H7 (cell line): Measurements from ENCODE around the gene ZC3H11A. TPM values are rescaled to one million over a fixed set of nuclear protein-coding genes. Genes with fewer than 3 reads are reported as not detected.
"Not testable (repeated sequence)": the region's sequence is repeated elsewhere in the genome, so short reads cannot be mapped to it uniquely, and the experiment has no call there.

Experiments
- DNase-seq: peaks from one replicate; pipeline ENCODE4 v3.0.0; 2012
- H3K27me3 ChIP-seq: 2 replicates; pipeline ENCODE4 v1.6.0; 2011; ENCODE audit warnings: mild to moderate bottlenecking, low read length; ENCODE audit not compliant: control insufficient read depth, insufficient read depth
- H3K36me3 ChIP-seq: replicated peaks from 2 replicates; pipeline ENCODE4 v1.5.1; 2011; ENCODE audit warnings: low read length; ENCODE audit not compliant: control insufficient read depth, insufficient read depth
- H3K4me3 ChIP-seq: 2 replicates; pipeline ENCODE4 v1.5.1; 2011; ENCODE audit warnings: low read depth, mild to moderate bottlenecking, control low read depth, low read length, moderate library complexity; ENCODE audit not compliant: insufficient read depth
- total RNA-seq: library from RNA; depleted of rRNA; stranded (reverse); fragments of >200 nt; shearing (Covaris generic); gene quantifications from 2 replicates; pipeline ENCODE4 v1.2.3, GENCODE V29; 2014

Gene ZC3H11A
- total RNA-seq, 1 experiment from 2014 or later: 72.0 TPM

DNA sequence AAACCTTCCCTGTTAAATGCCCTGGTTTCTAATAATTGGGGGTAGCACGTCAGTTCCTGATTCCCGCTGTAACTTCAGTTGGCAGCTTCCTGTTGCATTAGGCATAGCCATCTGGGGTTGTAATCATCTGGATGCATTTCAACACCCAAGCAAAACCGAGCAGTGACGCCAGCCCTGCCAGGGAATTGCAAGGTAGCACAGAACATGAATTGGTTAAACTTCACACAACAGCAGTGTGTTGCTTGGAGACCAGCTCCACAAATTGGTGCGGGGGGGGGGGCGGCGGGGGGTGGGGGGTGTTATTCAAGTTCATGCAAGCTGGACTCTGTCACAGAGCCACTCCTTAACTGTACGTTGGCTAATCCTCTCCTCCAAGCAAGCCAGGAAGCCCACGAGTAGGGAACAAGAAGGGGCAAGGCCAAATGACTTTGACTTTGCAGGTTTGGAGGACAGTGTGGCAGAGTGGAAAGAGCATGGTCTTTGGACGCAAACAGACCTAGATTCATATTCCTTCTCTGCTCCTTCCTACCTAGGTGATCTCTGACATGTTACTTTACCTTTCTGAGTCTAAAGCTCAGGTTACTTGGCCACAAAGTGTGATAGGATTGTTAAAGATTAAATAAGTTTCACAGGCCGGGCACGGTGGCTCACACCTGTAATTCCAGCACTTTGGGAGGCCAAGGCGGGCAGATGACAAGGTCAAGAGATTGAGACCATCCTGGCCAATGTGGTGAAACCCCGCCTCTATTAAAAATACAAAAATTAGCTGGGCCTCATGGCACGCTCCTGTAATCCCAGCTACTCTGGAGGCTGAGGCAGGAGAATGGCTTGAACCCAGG is 25.7 kb upstream of the ZC3H11A start:
- Histone ChIP-seq H3K27me3 (no peaks in the 10 kb centered on the region), H3K36me3 (no peaks in the 10 kb centered on the region), H3K4me3 (no peak overlapping the region)
- DNase-seq: no peak

DNA sequence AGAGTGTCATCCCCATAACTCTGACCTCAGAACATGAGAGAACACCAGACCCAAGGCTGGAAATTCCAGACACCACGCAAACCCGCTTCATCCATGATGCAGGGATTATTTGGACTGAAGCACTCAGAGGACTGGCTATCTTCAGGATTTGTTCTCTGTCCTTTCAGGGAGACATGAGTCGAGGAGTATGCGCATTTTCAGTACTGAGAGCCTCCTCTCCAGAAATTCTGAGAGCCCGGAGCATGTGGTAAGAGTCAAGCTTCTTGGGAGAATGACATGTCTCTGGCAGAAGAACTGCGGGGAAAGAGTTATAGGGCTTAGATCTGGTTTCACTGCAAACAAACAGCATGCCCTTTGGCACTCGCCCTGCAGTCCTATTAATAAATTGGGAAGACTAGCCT is 23.5 kb upstream of the ZC3H11A start:
- Histone ChIP-seq H3K4me3 (no peak overlapping the region), H3K27me3 (no peaks in the 10 kb centered on the region), H3K36me3 (no peaks in the 10 kb centered on the region)
- no peak for DNase-seq

DNA sequence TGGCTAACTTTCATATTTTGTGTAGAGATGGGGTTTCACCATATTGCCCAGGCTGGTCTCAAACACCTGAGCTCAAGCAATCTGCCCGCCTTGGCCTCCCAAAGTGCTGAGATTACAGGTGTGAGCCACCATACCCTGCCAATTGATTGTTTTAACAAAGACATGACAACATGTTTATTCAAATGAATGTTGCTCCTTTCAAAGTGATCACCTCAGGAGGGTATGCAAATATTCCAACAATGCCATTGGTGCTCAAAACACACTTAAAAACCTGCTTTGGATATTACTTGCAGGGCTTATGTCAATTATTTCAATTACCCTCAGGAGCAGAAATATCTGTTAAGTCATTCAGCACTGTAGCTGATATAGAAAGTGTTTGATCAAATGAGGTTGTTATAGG is 22.6 kb upstream of the ZC3H11A start:
- no peaks in the 10 kb centered on the region for H3K27me3 ChIP-seq
- DNase-seq: no peak
- H3K4me3 ChIP-seq: no peak overlapping the region
- no peaks in the 10 kb centered on the region for H3K36me3 ChIP-seq

DNA sequence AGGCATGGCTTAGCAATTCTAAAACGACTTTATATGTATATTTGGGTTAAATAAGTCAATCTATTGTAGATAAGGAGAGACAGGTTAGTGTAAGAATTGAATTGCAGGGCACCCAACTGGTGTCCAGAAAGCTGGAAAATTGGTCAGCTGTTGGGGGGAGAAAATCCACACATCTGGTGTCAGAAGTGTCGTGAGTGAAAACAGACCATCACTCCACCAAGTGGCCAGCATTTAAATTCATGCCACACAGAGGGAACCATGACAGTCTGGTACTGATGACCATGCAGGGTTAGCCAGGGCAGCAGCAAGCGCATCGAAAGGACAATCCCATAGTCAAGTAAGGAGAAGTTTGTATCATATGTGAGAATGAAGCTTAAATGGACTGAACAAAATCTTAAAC is 18.8 kb upstream of the ZC3H11A start:
- Histone ChIP-seq H3K4me3 (no peak overlapping the region), H3K27me3 (no peaks in the 10 kb centered on the region), H3K36me3 (no peaks in the 10 kb centered on the region)
- DNase-seq: no peak

DNA sequence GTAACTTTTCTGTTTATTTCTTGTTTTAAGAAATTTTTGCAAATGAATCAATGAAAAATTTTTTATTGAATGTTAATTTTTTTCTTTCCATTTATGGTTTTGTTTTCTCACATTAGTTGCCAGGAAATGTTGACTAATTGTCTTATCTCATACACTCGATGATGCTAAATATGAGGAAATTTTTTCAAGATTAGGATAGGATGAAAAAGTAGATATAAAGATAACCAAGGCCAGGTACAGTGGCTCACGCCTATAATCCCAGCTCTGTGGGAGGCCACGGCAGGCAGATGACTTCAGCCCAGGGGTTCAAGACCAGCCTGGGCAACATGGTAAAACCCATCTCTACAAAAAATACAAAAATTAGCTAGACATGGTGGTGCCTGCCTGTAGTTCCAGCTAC is 17.8 kb upstream of the ZC3H11A start:
- Histone ChIP-seq H3K4me3 (no peak overlapping the region), H3K36me3 (no peaks in the 10 kb centered on the region), H3K27me3 (no peaks in the 10 kb centered on the region)
- no peak for DNase-seq

DNA sequence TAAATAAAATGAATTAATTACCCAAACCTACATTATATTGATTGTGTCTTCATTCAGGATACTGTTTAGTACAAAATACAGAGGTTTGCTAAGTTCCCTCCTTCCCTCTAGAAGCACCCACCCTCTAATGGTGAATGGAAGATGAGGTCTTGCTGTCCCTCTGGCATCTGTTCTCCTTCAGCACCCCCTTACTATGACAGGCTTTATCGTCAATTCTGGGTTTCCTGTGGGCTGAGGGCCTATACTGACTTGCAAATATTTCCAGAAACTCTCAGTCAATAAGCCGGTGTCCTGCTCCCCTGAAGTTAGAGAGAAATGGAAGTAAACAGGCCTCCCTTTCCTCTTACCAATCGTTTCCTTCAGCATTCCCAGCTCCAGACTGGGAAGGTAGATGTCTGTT is 17.3 kb upstream of the ZC3H11A start:
- DNase-seq: no peak
- no peaks in the 10 kb centered on the region for H3K36me3 ChIP-seq
- H3K4me3 ChIP-seq: no peak overlapping the region
- no peaks in the 10 kb centered on the region for H3K27me3 ChIP-seq

DNA sequence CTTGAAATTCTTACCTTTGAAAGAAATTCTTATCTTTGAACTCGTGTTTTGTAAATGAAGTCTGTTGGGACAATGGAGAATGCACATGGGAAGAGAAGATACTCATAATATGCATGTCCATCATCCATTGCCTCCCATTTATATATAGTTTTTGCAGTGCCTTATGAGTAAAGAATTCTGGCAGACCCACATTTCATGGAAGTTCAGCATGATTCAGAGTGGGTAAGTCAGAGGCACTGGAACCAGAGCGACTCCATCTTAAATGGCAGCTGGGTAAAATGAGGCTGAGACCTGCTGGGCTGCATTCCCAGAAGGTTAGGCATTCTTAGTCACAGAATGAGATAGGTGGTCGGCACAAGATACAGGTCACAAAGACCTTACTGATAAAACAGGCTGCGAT is 16.6 kb upstream of the ZC3H11A start:
- Histone ChIP-seq H3K4me3 (no peak overlapping the region), H3K27me3 (no peaks in the 10 kb centered on the region), H3K36me3 (no peaks in the 10 kb centered on the region)
- DNase-seq: no peak

DNA sequence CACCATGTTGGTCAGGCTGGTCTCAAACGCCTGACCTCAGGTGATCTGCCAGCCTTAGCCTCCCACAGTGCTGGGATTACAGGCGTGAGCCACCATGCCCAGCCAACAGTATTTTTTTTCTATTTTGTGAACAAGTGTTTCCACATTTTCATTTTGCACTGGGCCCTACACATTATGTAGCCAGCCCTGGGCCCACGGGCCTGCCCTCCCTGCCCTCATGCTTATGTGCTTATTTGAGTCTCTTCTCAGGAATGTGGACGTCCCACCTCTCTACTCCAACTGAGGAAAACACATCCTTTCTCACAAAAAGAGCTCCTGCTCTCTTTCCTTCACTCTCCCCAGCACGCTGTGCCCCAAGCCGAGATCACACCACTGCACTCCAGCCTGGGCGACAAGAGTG is 13.5 kb upstream of the ZC3H11A start:
- DNase-seq: no peak
- no peaks in the 10 kb centered on the region for H3K36me3 ChIP-seq

DNA sequence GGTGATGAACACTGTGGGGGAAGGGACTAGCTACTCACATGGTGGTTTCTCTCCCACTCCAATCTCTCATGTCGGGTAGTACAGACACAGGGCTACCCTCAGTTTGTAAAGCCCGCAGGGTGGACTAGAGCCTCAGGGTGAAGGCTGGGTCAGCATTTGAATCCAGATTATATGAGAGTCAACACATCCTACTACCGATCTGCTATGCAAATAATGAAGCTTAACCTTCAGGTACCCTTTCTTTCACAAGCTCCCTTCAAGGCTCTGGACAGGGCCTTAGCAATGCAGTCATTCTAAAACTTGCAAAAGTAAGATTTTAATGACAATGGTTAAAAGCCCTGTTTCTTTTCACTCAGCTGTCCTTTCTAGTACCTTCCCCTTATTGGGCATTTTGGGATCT is 5.5 kb upstream of the ZC3H11A start:
- DNase-seq: no peak
- H3K27me3 ChIP-seq: no peaks in the 10 kb centered on the region
- H3K36me3 ChIP-seq: no peaks in the 10 kb centered on the region
- H3K4me3 ChIP-seq: no peak overlapping the region

More for the DNA sequence above, 13.5 kb upstream of the ZC3H11A start:
- Histone ChIP-seq H3K27me3 (no peaks in the 10 kb centered on the region), H3K4me3 (no peak overlapping the region)

DNA sequence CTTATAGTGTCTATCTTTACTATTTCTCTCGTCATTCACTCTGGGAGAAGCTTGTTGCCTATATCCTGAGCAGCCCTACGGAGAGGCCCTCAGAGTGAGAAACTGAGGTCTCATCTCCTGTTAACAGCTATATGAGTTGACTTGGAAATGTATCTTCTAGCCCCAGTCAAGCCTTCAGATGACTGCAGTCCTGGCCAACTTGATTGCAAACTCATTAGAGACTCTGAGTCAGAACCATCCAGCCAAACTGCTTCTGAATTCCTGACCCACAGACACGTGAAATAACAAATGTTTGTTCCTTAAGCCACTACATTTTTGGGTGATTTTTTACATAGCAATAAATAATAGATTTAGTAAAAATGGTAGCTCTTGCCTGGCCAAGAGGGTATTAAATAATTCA is 3.9 kb upstream of the ZC3H11A start:
- no peak for DNase-seq
- no peak overlapping the region for H3K4me3 ChIP-seq
- H3K27me3 ChIP-seq: no peaks in the 10 kb centered on the region
- H3K36me3 ChIP-seq: no peaks in the 10 kb centered on the region

DNA sequence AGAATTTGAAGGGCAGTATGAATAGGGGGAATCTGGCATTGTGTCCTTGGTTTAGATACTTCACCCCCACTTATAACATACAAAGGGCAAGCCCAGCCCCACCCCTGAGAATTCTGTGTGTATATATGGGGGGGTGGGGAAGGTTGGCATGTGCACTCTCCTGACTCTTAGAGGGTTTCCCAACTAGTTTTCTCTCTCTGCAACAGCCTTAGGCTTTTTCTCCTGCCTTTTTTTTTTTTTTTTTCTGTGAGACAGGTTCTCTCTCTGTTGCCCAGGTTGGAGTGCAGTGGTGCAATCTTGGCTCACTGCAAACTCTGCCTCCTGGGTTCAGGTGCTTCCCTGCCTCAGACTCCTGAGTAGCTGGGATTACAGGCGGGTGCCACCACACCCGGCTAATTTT is 2.9 kb upstream of the ZC3H11A start:
- DNase-seq: no peak
- H3K4me3 ChIP-seq: no peak overlapping the region
- no peaks in the 10 kb centered on the region for H3K27me3 ChIP-seq
- H3K36me3 ChIP-seq: 0 out of 2 replicates have a peak, but pooled peaks cover 2% of the 10 kb centered on the region

DNA sequence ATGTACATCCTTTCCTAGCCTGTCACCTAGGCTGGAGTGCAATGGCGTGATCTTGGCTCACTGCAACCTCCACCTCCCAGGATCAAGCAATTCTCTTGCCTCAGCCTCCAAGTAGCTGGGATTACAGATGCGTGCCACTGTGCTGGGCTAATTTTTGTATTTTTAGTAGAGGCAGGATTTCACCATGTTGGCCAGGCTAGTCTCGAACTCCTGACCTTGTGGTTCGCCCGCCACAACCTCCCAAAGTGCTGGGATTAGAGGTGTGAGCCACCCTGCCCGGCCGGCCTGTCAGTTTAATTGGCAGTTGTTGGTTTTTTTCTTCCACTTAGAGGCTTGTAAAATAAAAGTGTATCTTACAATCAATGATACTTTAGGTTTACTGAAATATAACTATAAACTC is 1.9 kb upstream of the ZC3H11A start:
- DNase-seq, H3K36me3 ChIP-seq, H3K27me3 ChIP-seq, H3K4me3 ChIP-seq: not testable (repeated sequence)

DNA sequence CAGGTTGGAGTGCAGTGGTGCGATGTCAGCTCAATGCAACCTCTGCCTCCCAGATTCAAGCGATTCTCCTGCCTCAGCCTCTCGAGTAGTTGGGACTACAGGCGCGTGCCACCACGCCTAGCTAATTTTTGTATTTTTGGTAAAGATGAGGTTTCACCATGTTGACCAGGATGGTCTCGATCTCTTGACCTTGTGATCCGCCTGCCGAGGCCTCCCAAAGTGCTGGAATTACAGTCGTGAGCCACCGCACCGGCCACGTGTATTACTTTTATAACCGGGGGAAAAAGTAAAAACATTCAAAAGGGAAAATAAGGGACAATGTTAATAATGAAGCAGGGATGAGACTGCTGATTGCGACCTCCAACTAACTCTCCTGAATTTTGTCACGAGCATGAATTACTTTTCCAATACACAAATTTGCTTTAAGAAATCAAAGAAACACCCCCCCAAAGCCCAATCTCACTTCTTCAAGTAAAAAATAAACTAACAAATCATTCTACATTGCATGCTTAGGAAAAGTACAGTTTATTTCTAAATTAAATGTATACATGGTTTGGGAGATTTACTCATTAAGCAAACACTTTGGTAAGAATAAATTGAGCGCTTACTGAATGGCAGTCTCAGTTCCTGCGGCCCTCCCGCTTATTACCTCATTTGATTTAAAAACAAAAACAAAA is 521 bp upstream of the ZC3H11A start:
- peak overlapping the region; percentile 81 for H3K4me3 ChIP-seq
- H3K27me3 ChIP-seq: no peaks in the 10 kb centered on the region
- peaks cover 10% of the 10 kb centered on the region for H3K36me3 ChIP-seq
- DNase-seq: no peak

DNA sequence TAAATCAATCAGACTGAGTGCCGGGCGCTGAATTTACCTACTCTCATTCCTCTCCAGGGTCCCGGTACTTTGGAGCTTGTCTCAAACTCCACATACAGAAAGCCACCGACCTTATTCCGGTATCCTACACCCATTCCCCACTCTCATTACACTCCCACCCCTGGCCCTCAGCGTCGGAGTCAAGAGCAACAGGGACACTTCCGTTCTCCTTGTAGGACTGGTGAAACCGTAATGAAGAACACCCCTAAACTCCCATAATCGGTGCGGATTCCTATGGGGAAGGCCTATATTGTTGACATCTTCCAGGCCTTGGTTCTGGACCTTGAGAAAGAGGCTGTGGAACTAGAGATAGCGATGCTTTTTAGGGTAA is 798 bp downstream of the ZC3H11A start:
- no peaks in the 10 kb centered on the region for H3K27me3 ChIP-seq
- DNase-seq: peak; percentile 29
- peak overlapping the region; percentile 81 for H3K4me3 ChIP-seq
- H3K36me3 ChIP-seq: peaks cover 10% of the 10 kb centered on the region

DNA sequence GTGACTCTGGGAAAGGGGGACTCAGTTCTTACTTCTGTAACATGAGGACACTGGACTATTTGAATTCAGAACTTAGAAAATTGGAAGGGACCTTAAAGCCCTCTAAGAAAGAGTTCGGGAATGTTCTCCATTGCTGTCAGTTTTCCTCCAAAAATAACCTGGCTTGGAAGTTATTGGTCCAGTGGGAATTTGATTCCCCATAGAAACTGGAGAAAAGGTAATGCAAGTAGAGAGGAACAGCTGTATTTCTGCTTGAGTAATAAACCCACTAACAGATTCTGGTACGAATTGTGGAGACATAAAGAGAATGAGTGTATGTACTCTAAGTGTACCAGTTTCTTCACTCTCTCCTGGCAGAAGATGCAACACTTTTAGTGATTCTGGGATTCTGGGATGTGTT is 1.8 kb downstream of the ZC3H11A start:
- DNase-seq: no peak
- Histone ChIP-seq H3K4me3 (no peak overlapping the region), H3K27me3 (no peaks in the 10 kb centered on the region), H3K36me3 (peaks cover 10% of the 10 kb centered on the region)
